ELF-1 (cell line): ENCODE data around the gene MCF2L.
A peak's percentile ranks its signal among the peaks of the same experiment; 100 is the strongest.

Experiments
- DNase-seq: peaks from one replicate; pipeline ENCODE4 v3.0.0-alpha.2; 2016; ENCODE audit warnings: low read depth, low spot score

The MCF2L gene

DNA sequence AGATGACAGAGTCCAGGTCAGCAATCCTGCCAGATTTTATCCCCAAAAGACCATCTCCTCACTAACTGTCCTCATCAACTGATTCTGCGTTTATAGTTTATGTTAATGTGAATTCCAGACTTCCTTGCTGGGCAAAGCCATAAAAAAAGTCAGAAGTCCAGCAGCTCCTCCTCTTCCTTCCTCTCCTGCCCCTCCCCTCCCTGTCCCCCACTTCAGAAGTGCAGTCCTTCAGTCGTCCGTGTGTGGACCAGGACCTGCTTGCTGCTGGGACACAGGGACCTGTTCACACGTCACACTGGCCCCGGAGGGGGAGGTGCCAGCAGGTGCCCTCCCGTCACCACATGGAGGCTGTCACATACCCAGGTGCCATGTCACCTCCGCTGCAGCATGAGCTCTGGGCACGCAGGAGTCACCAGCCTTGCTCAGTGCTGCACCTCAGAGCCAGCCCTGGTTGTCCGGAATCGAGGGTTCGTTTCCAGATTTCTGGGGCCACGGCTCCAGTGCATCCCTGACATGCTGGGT lies 4.0 kb upstream of the MCF2L start:
- DNase-seq = no peak

DNA sequence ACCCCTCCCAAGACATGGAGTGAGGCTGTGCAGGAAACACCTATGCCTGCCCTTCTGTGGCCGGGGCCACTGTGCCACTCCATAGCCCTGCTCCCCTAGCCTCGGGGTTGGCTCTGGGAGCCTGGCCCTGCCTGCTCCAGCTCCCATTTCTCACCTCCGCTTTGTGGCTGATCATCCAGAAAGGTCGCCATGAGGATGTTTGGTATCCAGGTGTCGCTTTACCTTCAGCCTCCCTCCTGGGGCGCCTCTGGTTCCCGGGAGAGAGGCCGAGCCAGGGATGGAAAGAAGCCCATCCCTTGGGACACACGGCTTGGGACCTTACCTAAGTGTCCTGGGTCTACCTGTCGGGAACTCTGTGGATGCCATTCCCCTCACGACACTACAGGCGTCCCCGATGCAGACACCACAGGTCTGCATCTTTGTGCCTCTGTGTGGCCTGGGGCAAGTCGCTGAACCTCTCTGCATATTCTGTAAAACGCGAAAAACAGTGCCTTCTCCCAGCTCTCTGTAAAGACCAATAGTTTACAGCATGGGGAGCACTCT lies 3.4 kb upstream of the MCF2L start:
- no peak for DNase-seq

DNA sequence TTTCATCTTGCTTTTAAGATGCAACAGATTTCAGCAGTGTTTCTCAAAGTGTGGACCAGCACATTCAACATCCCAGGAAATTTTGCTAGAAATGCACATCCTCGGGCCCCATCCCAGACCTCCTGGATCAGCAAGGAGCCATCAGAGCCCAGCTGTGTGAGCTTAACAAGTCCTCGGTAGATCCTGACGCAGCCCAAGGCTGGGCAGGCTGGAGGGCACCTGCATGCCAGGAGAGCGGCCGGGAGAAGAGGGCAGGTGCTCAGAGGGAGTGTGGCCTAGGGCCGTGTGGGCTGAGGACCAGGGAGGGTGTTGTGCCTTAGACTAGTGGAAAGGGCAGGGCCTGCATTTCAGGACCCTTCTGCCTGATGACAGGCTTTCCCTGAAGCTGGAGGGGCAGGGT lies 2.2 kb upstream of the MCF2L start:
- no peak for DNase-seq

DNA sequence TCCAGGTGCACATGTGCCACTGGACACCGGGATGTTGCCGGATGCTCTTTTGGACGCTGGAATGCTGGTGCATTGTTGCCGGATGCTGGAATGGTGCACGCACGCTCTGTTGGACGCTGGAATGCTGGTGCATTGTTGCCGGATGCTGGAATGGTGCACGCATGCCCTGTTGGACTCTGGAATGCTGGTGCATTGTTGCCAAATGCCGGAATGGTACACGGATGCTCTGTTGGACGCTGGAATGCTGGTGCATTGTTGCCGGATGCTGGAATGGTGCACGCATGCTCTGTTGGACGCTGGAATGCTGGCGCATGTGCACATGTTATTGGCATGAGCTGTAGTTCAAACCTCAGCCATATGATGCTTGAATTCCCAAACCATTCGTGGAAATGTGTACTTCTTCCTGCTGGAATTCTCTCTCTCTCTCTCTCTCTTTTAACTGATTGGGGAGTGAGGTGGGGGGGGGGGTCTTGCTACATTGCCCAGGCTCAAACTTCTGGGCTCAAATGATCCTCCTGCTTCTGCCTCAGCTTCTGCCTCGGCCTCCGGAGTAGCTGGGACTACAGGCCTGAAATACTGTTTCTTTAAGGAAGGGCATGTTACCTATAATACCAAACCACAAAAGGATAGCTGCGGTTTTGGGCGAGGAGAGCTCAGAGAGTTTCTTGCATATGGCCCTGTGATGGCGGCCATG lies 1.2 kb upstream of the MCF2L start:
- DNase-seq = no peak

DNA sequence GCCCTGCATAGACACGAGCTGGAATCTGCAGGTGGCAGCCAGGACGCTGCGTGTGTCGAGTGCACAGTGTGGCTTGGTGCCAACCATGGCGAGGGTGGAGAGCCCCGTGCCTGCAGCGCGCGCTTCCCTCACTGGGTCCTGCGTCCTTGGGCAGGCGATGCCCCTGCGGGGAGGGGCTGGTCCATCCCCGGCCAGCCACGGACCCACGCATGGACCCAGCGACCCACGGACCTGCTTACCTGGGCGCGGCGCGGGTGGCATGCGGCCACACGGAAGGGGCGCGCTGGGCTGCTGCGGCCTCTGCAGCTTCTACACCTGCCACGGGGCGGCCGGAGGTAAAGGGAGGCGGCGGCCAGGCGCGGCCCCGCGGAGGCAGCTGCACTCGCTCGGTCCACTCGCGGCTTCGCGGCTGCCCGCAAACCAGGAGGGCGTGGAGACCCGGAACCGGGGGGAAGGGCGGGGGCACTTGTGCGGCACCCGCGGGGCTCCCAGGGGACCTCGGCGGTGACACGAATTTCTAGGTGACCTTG lies 569 bp upstream of the MCF2L start:
- no peak for DNase-seq

DNA sequence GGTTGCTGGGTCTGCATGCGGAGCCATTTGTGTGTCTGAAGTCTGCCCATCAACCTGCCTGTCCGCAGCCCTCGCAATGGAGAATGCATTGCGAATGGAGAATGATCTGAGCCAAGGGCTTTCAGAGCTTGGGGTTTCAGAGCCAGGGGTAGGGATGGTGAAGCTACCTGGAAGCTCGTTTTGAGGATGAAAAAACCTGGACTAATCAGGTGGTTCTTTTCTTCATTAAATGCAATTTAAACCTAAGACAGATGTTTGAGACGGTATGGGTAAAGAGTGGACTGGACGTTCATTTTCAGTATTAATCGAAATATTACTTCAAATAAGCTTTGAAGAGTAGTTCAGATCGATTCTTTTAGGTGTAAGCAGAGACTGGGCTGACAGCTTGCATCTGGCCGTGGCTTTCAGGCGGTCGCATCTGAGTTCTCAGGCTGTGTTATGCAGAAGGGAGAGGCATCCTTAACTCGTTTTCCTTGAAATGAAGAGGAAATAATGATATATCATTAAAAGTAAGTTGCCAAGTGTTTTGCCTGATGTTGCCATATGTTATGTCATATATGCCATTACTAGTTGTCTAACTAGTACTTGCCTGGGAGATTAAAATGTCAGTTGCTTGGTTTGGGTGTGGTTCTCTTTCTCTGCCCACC lies 801 bp downstream of the MCF2L start:
- peak; percentile 31 for DNase-seq

DNA sequence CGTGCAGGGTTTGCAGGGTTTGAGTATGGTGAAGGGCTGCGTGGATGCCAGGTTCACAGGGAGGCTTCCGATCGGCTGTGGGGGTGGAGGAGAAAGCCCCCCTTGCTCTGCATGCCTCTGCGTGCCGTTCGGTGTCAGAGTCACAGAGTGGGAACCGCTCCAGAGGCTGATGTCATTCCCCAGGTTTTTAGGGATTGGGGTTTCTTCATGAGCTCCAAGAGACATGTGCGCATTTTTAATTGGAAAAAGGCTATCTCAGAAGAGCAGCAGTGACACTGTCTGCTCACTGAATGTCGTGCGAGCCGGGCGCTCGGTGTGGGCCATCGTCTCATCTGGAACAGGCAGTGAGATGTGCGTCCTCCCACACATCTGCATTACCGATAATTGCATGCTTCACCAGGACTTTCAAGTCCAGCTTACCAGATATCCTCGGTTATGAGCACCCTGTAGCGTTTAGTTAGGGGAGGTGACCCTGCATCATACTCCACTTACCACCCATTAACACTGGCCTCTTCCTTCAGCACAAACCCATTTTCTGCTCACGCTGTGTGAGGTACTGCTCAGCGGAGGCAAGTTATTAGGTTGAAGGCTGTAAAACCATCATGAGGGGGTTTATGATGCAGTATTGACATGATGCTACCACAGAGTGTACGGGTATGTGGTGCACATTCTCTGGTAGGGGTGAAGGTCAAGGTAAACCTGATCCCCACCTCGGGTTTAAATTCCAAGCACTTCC lies 1.7 kb downstream of the MCF2L start:
- no peak for DNase-seq

DNA sequence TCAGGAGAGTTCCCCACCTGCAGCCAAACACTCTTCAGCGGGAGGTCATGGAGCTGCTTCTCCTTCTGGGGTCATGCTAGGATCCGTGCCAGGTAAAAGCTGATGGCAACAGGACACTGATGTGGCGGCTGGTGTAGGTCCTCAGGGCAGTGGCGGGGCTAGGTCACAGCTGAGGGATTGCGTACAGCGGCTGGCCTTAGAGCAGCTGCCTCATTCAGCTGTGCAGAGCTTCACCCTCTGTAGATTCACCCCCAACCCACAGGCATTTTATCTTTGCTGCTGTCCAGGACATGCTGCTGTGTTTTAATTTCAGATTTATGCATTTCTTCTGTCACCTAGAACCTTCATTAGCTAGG lies 2.3 kb downstream of the MCF2L start:
- no peak for DNase-seq

DNA sequence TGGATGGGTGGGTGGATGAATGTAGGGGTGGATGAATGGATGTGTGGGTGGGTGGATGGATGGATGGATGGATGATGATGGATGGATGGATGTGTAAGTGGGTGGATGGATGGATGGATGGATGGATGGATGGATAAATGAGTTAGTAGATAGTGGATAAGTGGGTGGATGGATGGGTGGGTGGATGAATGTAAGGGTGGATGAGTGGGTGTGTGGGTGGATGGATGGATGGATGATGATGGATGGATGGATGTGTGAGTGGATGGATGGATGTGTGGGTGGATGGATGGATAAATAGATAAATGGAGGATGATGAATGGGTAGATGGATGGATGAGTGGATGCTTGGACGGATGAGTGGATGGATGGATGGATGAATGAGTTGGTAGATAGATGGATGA lies 3.2 kb downstream of the MCF2L start:
- DNase-seq = no peak

DNA sequence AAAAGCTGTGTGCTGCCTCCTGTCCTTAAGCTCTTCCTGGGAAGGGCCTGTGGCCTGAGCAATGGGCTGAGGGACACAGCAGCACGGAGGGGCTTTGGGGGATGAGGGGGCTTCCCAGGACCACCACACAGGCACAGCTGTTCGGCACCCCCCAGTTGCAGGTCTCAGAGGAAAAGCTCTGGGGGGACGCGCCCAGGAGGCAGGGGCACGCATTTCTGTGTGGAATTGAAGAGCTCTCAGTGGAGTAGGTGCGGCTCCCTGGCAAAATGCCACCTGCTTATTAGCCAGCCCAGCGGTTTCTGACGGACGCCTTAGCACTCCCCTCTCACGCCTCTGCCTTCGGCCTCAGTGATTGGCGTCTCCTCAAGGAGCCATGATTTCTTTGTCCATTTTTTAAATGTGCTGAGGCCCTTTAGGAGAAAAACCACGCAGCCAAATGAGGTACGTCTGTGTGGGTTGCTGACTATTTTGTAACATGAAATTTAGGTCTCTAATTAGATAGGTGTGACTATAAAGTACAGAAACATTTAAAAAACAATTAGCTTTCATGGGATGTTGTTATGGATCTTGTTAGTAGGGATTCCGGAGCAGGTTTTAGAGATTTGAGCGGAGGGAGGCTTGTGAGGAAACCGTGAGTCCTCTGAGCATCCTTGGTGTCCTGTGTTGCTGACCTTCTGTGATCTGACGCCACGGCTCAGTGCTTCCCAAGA lies 4.0 kb downstream of the MCF2L start:
- DNase-seq = no peak

DNA sequence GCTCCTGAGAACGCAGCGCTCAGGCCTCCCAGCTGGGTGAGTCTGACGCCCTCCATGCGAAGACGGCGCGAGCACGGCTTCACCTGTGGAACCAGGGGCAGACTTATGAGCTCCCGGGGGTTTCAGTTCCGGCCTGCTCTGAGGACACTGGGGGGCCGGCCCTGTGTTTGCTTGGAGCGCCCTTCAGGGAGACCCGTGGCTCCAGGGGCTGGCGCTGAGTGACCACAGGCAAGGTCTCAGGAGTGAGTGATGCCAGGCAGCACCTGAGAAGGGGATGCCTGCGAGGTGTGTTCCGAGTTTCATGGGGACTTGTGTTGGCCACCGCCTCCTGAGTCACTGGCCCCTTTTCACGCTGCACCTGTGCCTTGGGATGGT lies 4.5 kb downstream of the MCF2L start:
- no peak for DNase-seq

DNA sequence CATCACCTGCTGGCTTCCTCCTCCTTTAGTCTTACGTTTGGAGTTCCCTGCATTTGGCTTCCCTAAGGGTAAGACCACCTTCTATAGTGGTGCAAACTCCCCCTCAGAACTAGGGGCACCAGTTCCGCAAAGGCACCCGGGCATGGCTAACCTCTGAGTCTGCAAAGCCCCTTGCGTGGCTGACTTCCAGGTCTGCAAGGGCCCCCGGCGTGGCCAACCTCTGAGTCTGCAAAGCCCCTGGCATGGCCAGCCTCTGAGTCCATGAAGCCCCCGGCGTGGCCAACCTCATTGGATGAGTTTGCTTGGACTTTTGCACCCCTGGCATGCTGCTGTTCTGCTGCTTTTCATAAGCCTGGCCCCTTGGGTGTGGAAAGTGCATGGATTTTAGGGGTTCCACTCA lies 5.1 kb downstream of the MCF2L start:
- no peak for DNase-seq

DNA sequence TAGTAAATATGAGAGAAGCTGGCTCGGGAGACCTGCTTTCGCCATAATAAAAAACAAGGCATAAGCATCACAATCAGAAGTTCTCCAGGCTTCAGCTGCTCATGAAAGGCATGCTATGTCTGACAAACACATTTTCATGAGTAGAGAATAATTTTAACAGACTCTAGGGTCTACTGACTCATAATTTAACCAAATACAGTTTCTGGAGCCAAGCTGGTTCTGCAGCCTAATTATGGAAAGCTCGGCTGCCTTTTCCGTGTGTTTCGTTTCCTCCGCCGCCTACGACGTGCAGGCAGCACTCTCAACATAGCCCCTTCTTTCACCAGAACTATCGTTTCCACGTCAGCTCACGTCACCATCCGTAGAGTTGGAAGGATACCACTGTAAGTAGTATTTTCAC lies 5.7 kb downstream of the MCF2L start:
- no peak for DNase-seq

DNA sequence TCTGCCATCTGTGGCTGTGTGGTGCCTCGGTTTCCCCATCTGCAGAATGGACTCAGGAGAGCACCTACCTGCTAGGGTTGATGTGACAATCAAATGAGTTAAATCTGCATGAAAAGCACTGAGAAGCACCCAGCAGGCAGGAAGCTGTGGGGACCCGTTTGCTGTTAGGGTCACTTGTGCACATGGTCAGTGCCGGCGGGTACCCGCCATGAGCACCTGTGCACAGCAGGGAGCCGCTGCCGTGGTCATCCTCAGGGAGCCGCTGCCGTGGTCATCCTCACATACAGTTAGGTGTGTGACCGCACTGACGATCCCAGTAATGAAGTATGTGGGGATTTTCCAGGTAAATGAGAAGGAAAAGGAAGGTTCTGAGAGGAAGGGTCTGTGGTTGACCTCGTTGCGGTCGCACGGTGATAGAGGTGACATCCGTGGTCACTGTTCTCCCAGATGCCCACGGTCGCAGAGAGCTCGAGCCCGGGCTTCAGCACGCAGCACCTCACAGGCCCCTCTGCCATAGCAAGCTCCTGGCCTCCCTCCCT lies 6.5 kb downstream of the MCF2L start:
- no peak for DNase-seq

DNA sequence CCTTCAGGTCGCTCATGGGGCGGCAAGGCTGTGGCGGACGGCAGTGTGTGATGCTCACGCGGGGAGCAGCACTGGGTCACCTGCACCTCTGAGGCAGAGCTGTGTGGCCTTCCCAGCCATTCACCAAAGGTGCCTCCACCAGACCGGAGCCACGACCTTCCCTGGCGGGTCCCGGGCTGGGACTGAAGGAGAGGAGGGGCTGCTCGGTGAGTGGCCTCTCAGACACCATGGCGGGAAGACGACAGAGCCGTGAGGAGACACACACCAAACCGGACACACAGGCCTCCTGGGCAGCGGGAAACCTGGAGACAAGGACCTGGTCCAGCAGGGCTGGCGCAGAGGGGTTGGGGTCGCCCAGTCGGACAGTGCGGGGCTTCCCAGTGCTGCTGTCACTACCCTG lies 7.5 kb downstream of the MCF2L start:
- DNase-seq = no peak

DNA sequence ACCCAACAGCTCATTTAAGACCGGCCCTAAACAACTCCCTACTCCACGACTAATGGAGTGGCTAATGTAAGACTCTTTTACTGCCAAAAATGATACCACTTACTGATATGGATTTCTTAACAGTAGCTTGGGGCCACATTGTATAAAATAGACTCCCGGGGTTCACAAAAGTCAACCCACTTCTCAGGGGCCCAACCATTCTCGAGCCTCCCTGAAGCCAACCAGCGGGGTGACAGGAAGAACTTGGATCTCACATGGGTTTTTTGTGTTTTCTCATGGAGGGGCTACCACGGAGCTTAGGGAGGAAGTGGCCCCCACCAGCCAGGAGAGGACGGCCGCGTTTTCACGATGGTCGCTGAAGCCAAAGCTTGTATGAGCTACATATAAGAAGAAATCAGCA lies 8.1 kb downstream of the MCF2L start:
- DNase-seq = no peak

DNA sequence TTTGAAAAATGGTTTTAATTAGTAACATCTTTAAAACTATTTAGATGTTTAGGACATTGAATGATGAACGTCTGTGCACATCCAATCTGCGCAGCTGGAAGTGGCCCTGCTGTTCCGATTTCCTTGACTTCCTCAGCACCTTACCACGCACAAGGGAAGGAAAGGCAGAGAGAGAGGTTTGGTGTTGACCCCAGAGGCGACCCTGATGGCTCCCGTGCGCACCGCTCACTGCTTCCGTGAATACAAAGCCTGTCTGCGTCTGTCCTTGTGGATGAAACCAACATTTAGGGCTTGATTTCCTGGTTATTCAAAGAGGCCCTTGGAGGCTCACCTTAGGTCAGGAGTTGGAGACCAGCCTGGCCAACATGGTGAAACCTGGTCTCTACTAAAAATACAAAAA lies 8.5 kb downstream of the MCF2L start:
- DNase-seq = no peak

DNA sequence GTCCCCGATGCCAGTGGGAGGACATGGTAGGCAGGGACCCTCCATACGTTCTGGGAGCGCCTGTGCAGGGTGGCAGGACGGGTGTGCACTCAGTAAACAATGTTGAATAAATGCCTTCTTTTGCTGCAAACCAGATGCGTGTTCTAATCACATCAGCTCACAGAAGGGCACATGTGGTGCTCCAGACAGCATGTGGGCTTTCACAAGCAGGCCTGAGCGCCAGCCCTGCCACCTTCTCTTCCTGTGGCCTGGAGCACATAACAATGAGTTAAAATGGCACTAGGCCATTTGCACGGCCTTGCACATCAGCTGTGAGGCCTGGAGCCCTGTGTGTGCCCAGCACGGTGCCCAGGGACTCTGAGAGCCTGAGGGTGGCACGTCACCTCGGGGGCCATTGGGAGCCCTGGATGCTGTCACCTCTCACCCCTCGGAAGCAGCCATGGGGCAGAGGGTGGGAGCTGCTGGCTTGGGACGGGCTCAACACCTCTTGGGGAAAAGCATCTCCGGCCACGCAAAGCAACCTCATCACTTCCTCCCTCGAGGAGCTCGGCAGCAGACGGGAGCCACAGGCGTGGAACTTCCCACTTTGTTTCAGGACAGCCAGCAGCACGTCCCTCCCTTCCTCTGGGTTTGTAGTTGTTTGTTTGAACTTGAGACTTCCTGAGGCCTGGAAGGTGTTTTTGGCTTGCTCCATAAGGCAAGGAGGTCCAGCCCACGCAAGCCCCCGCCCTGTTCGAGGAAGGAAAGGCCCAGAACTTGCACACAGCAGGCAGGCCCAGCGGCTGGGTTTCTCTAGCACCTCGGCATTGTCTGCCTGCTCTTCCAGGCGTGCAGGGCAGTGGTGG lies 9.8 kb downstream of the MCF2L start:
- DNase-seq = no peak

DNA sequence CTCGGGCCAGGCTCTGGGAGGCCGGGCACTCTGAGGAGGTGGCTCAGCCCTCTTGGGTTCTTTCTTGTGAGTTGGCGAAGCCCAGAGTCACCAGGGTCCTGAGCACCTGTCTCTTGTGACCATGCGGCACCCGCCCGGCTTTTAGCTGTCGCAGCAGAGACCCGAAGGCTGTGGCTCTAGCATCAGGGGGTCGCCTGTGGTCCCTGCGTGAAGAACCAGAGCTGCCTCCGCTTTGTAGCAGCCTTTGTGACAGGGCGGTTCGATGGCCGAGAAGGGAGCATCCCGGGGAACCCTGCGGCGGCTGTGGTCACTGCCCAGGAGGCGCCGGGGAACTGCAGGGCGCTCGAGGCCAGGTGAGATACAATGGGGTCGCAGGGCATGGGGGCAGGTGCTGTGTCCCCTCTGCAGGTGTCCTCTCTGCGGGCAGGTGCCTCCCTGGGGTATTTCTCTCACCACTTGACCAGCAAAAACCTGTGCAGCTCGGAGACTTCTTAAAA lies 10.4 kb downstream of the MCF2L start:
- no peak for DNase-seq

DNA sequence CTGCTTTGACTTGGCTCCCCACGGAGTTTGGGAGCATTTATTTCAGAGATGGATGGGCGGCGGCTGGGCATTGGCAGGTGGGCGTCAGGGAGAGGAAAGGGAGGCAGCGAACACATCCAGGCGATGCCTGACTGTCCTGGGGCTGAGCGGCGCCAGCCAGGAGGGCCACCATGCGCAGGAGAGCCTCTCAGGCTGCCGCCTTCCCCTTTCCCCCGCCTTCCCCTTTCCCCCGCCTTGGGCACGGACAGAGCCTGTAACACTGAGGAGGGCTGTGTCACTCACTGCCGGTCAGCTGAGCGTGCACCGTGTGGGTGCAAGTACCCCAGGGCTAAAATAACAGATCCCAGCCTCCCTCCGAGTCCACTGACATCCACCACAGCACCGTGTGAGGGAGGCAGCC lies 11.4 kb downstream of the MCF2L start:
- DNase-seq = no peak
